ENCODE data around the gene KLKB1. TPM values are rescaled to one million over a fixed set of nuclear protein-coding genes. Genes with fewer than 3 reads are reported as not detected.

KLKB1 gene
- total RNA-seq, 1 donor from 2014 or later, result 1.1 TPM

- no peak for ATAC-seq
- intact Hi-C loops (cut with micrococcal nuclease), result loop anchor here (5.0 kb wide), 1 partner anchor 290 kb away; no protein-coding TSS in a partner anchor
- no peak for DNase-seq
These were observed 69.8 kb downstream of the KLKB1 start for GRCh38 chr4:186297013-186297645.

DNA sequence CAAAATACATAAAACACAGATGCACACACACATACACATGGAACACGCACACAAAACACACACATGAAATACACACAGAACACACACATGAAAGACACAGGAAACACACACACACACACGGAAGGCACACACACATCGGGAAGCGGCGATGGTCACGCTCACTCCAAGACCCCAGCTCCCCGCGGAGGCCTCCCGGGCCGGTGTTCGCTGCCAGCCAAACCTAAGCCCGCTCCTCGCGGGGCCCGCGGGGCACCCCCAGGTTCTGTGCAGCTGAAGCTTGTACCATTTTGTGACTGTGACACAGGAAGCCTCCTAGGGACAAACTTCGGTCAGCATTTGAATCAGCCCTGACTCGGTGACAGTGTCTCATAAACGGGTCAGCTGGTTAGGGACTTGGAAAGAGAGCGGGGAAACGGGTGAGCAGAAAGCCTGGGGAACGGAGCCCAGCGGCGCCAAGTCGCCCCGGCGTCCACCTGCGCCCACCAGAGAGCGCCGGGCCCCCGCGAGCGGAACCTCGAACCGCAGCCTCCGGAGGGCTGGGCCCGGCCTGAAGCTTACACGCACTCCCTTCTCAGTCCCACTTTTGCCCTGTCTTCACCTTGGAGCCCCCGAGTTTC, 70.8 kb downstream of the KLKB1 start:
- ATAC-seq, result no peak
- intact Hi-C loops (cut with micrococcal nuclease), result loop anchor here (5.0 kb wide), 1 partner anchor 289 kb away; no protein-coding TSS in a partner anchor
- DNase-seq, result no peak

DNA sequence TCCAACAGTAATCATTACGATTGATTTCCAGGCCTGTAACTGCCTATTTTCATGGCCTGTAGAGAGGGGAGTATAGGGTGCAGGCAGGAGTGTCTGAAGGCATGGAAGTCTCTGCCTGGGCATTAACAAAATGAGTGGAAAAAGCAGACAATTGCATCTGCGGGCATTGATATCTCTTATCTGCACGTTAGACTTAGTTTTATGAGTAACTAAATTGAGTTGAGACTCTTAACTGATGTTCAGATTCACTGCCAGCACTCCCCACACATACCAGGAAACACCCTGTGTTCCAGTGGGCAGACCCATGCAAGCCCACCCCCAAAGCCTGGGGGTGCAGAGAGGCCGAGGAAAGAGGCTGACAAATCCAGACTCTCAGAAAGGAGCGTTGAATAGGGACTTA, 72.0 kb downstream of the KLKB1 start:
- intact Hi-C loops (cut with micrococcal nuclease), result loop anchor here (5.0 kb wide), 1 partner anchor 288 kb away; no protein-coding TSS in a partner anchor
- DNase-seq (no peak), ATAC-seq (no peak)

DNA sequence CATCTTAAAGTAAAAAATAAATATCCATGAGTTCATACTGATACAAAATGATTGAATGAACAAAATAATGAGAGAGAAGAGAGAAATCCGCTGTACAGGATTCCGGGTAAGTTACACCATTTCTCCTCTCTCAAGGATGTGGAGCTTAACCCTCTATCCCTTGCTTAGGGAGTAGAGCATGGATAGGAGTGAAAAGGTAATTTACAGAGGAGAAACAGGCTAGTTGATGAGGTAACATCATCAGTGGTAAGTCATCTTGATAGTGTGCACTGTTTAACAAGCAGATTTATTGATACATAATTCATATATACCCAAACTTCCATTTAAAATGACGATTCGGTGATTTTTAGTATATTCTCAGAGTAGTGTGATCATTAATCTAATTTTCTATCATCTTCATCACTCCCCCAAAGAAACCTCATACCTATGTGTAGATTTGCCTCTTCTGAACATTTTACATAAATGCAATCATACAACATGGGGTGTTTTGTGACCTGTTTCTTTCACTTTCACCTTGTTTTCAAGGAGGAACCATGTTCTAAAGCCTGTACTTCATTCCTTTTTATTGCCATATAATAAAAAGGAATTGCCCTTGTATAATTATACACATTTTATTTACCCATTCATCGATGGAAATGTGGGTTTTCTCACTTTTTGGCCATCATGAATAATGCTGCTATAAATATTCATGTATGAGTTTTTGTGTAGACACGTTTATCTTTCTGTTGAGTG, 73.5 kb downstream of the KLKB1 start:
- ATAC-seq (no peak), DNase-seq (no peak)
- intact Hi-C loops (cut with micrococcal nuclease), result no loop called here

DNA sequence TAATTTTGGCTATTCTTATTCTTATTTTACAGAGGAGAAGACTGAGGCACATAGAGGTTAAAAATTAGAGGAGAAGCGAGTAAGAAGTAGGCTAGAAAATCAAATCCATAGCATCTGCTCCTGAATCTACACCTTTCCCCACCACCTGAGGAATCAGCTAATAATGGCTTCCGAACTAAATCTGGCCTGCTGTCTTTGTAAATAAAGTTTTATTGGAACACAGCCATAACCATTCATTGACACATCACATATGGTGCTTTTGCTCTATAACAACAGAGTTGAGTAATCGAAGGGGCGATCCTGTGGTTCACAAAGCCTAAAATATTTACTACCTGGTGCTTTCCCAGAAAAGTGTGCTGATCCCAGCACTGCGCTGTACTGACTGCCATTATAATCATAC, 76.9 kb downstream of the KLKB1 start:
- intact Hi-C loops (cut with micrococcal nuclease), result no loop called here
- no peak for ATAC-seq
- no peak for DNase-seq

- ATAC-seq (no peak), DNase-seq (no peak)
- intact Hi-C loops (cut with micrococcal nuclease), result no loop called here
These were observed 77.7 kb downstream of the KLKB1 start for GRCh38 chr4:186304866-186305505.

DNA sequence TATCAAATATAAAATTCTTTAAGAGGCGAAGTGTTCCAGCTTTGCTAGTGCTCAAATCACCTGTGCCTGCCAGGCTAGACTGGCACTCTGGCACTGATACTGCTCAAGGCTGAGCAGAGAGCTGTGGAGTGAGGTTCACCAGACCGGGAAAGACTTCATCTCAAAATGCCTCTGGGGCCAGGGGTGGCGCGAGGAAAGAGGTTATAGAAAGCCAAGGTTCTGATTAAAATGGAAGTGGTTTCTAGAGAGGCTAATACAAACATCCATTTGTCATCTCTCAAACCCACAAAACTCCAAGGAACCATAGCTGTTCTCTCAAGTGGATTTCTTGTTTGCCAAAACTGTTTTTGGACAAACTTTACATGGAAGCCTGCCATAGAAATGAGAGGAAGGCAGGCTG, 80.2 kb downstream of the KLKB1 start:
- ATAC-seq, result peak; percentile 76
- no peak for DNase-seq
- intact Hi-C loops (cut with micrococcal nuclease), result no loop called here

GRCh38 chr4:186307916-186308315, 80.6 kb downstream of the KLKB1 start:
- intact Hi-C loops (cut with micrococcal nuclease), result no loop called here
- no peak for DNase-seq
- ATAC-seq, result peak; percentile 76

Other genes starting within 250 kb of the KLKB1 start
- 6.3 TPM for gene TLR3, start 158.4 kb upstream of the KLKB1 start, total RNA-seq
- 12.8 TPM for gene FAM149A, start 122.8 kb upstream of the KLKB1 start, total RNA-seq
- 28.3 TPM for gene CYP4V2, start 35.9 kb upstream of the KLKB1 start, total RNA-seq
- gene F11, start 38.7 kb downstream of the KLKB1 start, total RNA-seq, result 0.52 TPM